Skeletal muscle satellite cell (primary cell): ENCODE data around the gene ANXA2.
A peak's percentile ranks its signal among the peaks of the same experiment; 100 is the strongest.
"Not testable (repeated sequence)": the region's sequence is repeated elsewhere in the genome, so short reads cannot be mapped to it uniquely, and the experiment has no call there.

Experiments used
- H3K27me3 ChIP-seq: 2 replicates; pipeline ENCODE4 v1.7.0; 2013; ENCODE audit warnings: low read length; ENCODE audit not compliant: control insufficient read depth, insufficient read depth
- H3K36me3 ChIP-seq: 2 replicates; pipeline ENCODE4 v1.7.0; 2013; ENCODE audit warnings: mild to moderate bottlenecking, control low read depth, low read length; ENCODE audit not compliant: insufficient read depth
- H3K4me1 ChIP-seq: 2 replicates; pipeline ENCODE4 v1.7.0; 2013; ENCODE audit warnings: low read length; ENCODE audit not compliant: control insufficient read depth, insufficient read depth
- H3K4me2 ChIP-seq: 2 replicates; pipeline ENCODE4 v1.7.0; 2013; ENCODE audit warnings: mild to moderate bottlenecking, low read length
- H3K4me3 ChIP-seq: 2 replicates; pipeline ENCODE4 v1.7.0; 2013; ENCODE audit warnings: low read length
- H3K9ac ChIP-seq: 2 replicates; pipeline ENCODE4 v1.7.0; 2013; ENCODE audit warnings: mild to moderate bottlenecking, low read depth, low read length, moderate library complexity
- H3K9me3 ChIP-seq: replicated peaks from 2 replicates; pipeline ENCODE4 v1.7.0; 2013; ENCODE audit warnings: mild to moderate bottlenecking, control low read depth, low read length

Gene ANXA2

GRCh38 chr15:60421544-60421943 lies 23.8 kb upstream of the ANXA2 start:
- H3K27me3 ChIP-seq: no peaks in the 10 kb centered on the region
- H3K36me3 ChIP-seq: peaks cover 11% of the 10 kb centered on the region
- H3K9ac ChIP-seq: peak overlapping the region; percentile 75
- H3K9me3 ChIP-seq: no peaks in the 10 kb centered on the region
- peaks cover 57% of the 10 kb centered on the region for H3K4me1 ChIP-seq
- H3K4me3 ChIP-seq: no peak overlapping the region
- peak overlapping the region; percentile 57 for H3K4me2 ChIP-seq

DNA sequence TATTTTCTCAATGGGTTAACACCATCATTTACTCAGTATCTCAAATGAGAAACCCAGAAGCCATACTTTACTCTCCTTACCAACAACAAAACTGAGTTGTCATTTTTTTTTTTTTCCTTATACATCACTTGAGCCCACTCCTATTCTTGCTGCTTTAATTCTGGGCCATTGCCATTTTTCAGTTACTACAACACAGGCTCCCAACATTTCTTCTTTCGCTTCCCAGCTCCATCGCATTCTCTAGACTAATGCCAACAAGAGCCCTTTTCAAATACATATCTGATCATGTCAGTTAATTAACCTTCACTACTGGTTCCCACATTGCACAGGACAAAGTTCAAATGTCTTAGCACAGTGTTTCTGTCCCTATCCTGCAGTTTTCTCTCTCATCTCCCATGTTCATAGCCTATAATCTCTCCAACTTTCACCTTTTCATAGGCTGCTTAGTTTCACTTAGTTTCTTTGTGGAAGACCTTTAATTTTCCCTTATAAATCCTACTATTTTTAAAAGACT lies 22.5 kb upstream of the ANXA2 start:
- H3K4me1 ChIP-seq: peaks cover 52% of the 10 kb centered on the region

GRCh38 chr15:60419753-60420152 lies 22.0 kb upstream of the ANXA2 start:
- H3K9ac ChIP-seq: peak overlapping the region; percentile 75
- no peak overlapping the region for H3K4me3 ChIP-seq
- peaks cover 52% of the 10 kb centered on the region for H3K4me1 ChIP-seq
- H3K9me3 ChIP-seq: no peaks in the 10 kb centered on the region
- no peaks in the 10 kb centered on the region for H3K27me3 ChIP-seq
- H3K36me3 ChIP-seq: peaks cover 5% of the 10 kb centered on the region
- peak overlapping the region; percentile 57 for H3K4me2 ChIP-seq

More for the DNA sequence above, 22.5 kb upstream of the ANXA2 start:
- Histone ChIP-seq H3K4me2 (peak overlapping the region; percentile 57), H3K9ac (peak overlapping the region; percentile 75), H3K27me3 (no peaks in the 10 kb centered on the region), H3K9me3 (no peaks in the 10 kb centered on the region), H3K36me3 (peaks cover 5% of the 10 kb centered on the region), H3K4me3 (peak overlapping the region; percentile 17)

DNA sequence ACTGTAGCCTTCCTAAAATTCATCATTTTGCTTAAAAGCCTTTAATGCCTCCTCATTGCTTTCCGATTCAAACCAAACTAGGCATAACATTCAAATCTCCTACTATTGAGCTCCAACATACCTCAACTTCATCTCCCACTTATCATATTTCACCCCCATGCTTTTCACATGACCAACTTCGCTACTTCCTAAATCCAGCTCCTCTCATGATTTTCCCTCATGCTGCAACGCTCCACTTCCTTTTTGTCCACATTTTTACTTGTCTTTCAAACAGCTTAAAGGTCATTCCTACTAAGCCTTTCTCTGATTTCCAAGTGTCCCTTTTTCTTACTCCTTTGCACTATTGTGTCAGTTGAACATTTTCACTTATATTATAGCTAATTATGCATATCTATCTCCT lies 20.3 kb upstream of the ANXA2 start:
- H3K36me3 ChIP-seq: peaks cover 4% of the 10 kb centered on the region
- H3K9me3 ChIP-seq: no peaks in the 10 kb centered on the region
- no peak overlapping the region for H3K4me2 ChIP-seq
- H3K27me3 ChIP-seq: no peaks in the 10 kb centered on the region
- H3K4me1 ChIP-seq: peaks cover 53% of the 10 kb centered on the region
- H3K4me3 ChIP-seq: no peak overlapping the region
- H3K9ac ChIP-seq: no peak overlapping the region

DNA sequence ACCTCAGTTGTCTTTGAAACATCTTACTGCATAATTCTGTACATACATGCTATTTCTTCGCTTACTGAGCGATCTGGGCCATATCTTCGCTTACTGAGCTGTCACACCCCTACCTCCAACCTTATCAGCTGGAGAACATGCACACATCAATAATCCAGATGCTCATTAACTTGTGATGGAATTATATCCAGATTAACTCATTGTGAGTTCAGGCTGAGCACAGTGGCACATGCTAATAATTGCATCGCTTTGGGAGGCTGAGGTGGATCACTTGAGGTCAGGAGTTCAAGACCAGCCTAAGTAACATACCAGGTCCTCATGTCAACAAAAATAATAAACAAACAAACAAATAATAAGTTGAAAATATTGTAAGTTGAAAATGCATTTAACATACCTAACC lies 19.3 kb upstream of the ANXA2 start:
- no peaks in the 10 kb centered on the region for H3K36me3 ChIP-seq
- peaks cover 46% of the 10 kb centered on the region for H3K4me1 ChIP-seq
- no peak overlapping the region for H3K4me3 ChIP-seq
- no peak overlapping the region for H3K4me2 ChIP-seq
- no peaks in the 10 kb centered on the region for H3K9me3 ChIP-seq
- H3K27me3 ChIP-seq: no peaks in the 10 kb centered on the region
- no peak overlapping the region for H3K9ac ChIP-seq

GRCh38 chr15:60416484-60416883 lies 18.7 kb upstream of the ANXA2 start:
- Histone ChIP-seq H3K4me1 (peaks cover 40% of the 10 kb centered on the region), H3K36me3 (no peaks in the 10 kb centered on the region), H3K4me3 (no peak overlapping the region), H3K27me3 (no peaks in the 10 kb centered on the region), H3K4me2 (no peak overlapping the region), H3K9me3 (no peaks in the 10 kb centered on the region), H3K9ac (no peak overlapping the region)

- no peak overlapping the region for H3K4me3 ChIP-seq
- H3K9ac ChIP-seq: peak overlapping the region; percentile 1
- H3K36me3 ChIP-seq: no peaks in the 10 kb centered on the region
- no peaks in the 10 kb centered on the region for H3K9me3 ChIP-seq
- peak overlapping the region; percentile 21 for H3K4me2 ChIP-seq
- H3K4me1 ChIP-seq: peaks cover 20% of the 10 kb centered on the region
- no peaks in the 10 kb centered on the region for H3K27me3 ChIP-seq
Observed at GRCh38 chr15:60414016-60414682, 16.4 kb upstream of the ANXA2 start.

DNA sequence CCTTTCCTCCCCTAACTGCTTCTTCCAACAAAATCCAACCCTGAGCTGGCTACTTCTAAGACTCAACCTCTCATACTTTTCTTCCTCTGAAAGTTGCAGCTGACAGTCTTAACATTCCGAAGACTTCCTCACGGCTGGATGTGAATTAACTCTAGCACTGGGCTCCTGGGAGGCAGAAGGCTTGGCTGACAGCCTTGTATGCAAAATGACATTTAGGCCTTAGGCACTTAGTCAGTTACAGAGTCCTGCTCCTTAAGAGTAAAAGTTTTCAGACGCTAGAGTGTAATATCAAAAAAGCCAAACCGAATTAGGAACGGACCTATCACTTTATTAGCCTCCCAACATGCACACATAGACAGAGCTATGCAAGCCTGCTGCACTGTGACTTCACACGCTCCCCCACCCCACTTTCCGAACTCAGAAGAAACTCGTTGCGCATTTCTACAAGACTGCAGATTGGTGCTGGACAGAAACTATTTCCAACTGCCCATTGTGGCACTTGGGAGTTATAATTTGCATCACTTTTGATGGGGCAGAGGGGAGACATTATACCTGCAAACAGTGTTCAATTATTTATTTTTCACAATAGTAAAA lies 15.5 kb upstream of the ANXA2 start:
- H3K9me3 ChIP-seq: no peaks in the 10 kb centered on the region
- peak overlapping the region; percentile 17 for H3K4me2 ChIP-seq
- H3K4me3 ChIP-seq: no peak overlapping the region
- H3K27me3 ChIP-seq: no peaks in the 10 kb centered on the region
- H3K36me3 ChIP-seq: no peaks in the 10 kb centered on the region
- peak overlapping the region; percentile 1 for H3K9ac ChIP-seq
- H3K4me1 ChIP-seq: peaks cover 27% of the 10 kb centered on the region

- H3K4me3 ChIP-seq, H3K9ac ChIP-seq, H3K9me3 ChIP-seq, H3K36me3 ChIP-seq, H3K27me3 ChIP-seq: not testable (repeated sequence)
- Histone ChIP-seq H3K4me1 (peaks cover 32% of the 10 kb centered on the region), H3K4me2 (peak overlapping the region; percentile 17)
Observed at GRCh38 chr15:60412807-60413206, 15.0 kb upstream of the ANXA2 start.

DNA sequence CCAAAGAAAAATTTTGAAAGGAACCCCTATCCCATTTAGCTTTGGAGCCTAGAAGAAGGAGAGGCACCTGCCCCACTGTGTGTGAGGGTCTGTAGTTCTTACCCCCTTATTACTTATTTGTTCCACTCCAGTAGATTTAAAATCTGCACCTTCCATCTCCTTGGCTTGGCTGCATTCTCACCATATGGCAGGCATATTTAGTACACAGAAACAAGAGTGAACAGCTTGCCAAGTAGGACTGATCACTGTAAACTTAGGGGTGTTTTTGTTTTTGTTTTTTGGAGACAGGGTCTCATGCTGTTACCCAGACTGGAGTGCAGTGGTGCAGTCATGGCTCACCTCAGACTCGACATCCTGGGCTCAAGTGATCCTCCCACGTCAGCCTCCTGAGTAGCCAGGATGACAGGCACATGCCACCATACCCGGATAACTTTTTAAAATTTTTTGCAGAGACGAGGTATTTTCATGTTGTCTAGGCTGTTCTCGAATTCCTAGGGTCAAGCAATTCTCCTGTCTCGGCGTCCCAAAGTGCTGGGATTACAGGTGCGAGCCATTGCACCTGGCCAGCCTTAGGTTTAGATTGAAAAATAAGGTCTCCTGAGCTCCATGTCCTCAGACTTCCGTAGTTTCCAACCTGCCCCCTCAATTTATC lies 14.1 kb upstream of the ANXA2 start:
- Histone ChIP-seq H3K36me3 (no peaks in the 10 kb centered on the region), H3K4me1 (peaks cover 41% of the 10 kb centered on the region), H3K27me3 (no peaks in the 10 kb centered on the region), H3K4me2 (no peak overlapping the region), H3K9ac (no peak overlapping the region), H3K9me3 (no peaks in the 10 kb centered on the region), H3K4me3 (no peak overlapping the region)

- H3K27me3 ChIP-seq, H3K9me3 ChIP-seq, H3K4me3 ChIP-seq, H3K36me3 ChIP-seq, H3K4me2 ChIP-seq, H3K9ac ChIP-seq: not testable (repeated sequence)
- H3K4me1 ChIP-seq: peaks cover 50% of the 10 kb centered on the region
Observed at GRCh38 chr15:60410350-60410749, 12.6 kb upstream of the ANXA2 start.
